ENCODE measurements around the gene PEX11G.

DNA sequence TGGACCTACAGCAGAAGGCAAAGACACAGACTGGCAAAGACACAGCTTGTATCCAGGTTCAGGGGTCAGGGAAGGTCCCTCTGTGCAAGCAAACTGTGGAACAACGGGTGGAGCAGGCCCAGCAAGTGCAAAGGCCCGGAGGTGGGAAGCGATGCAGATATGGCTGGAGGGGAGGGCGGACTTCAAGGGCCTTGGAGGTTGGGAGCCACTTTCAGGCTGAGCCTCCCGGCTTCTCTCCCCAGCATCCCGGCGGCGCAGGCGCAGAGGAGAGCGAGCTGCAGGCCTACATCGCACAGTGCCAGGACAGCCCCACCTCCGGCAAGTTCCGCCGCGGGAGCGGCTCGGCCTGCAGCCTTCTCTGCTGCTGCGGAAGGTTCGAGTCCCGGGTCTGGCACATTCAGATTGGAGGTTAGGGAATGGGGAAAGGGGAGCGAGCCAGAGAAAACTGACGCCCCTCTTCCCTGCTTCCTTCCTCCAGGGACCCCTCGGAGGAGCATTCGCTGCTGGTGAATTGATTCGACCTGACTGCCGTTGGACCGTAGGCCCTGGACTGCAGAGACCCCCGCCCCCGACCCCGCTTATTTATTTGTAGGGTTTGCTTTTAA, 44.5 kb upstream of the PEX11G start:
- TF ChIP-seq, protein P1, sequence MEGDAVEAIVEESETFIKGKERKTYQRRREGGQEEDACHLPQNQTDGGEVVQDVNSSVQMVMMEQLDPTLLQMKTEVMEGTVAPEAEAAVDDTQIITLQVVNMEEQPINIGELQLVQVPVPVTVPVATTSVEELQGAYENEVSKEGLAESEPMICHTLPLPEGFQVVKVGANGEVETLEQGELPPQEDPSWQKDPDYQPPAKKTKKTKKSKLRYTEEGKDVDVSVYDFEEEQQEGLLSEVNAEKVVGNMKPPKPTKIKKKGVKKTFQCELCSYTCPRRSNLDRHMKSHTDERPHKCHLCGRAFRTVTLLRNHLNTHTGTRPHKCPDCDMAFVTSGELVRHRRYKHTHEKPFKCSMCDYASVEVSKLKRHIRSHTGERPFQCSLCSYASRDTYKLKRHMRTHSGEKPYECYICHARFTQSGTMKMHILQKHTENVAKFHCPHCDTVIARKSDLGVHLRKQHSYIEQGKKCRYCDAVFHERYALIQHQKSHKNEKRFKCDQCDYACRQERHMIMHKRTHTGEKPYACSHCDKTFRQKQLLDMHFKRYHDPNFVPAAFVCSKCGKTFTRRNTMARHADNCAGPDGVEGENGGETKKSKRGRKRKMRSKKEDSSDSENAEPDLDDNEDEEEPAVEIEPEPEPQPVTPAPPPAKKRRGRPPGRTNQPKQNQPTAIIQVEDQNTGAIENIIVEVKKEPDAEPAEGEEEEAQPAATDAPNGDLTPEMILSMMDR (IDR thresholded peaks at IDR 0.05): no peak
- TF ChIP-seq, protein P2, sequence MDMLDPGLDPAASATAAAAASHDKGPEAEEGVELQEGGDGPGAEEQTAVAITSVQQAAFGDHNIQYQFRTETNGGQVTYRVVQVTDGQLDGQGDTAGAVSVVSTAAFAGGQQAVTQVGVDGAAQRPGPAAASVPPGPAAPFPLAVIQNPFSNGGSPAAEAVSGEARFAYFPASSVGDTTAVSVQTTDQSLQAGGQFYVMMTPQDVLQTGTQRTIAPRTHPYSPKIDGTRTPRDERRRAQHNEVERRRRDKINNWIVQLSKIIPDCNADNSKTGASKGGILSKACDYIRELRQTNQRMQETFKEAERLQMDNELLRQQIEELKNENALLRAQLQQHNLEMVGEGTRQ (IDR thresholded peaks at IDR 0.05): no peak
- no peak for TF ChIP-seq CEBPB (IDR thresholded peaks at IDR 0.05)
